A549 (cell line): ENCODE measurements around the gene KIF16B. TPM values are rescaled to one million over a fixed set of nuclear protein-coding genes. Genes with fewer than 3 reads are reported as not detected.

Experiments
- ATAC-seq, 2 experiments: fragments of 200-7000 bp in 1 of 2; fragments of >200 bp in 1 of 2; cut with Nextera tagmentation in 1 of 2; cut with Tn5 transposase in 1 of 2; 3 replicates each; pipeline versions ENCODE4 v1.8.0 to v1.9.1; 2018 to 2020; ENCODE audit warnings: mild to moderate bottlenecking in 1 of 2, moderate library complexity in 1 of 2
- CTCF ChIA-PET: fragments of 300-600 bp; sonication (Branson Sonifier 250); formaldehyde crosslinking; extraction: SDS; loops from one replicate; lab custom pipeline; 2021; ENCODE audit warnings: antibody characterized with exemption, inconsistent platforms; lab: Yijun Ruan, JAX
- POLR2A ChIA-PET: fragments of 350-600 bp; formaldehyde crosslinking; extraction: SDS; loops from one replicate; lab custom pipeline; 2021; ENCODE audit warnings: antibody characterized with exemption, inconsistent platforms; lab: Yijun Ruan, JAX
- DNase-seq, 2 experiments: peaks; one replicate each; pipeline versions ENCODE4 v3.0.0 to v3.0.0-alpha.2; 2011 to 2016; ENCODE audit warnings: low read depth in 1 of 2, low spot score in 1 of 2
- FAIRE-seq: peaks from 2 replicates; lab custom pipeline; 2011; peaks lifted over from hg19 to GRCh38; lab: Jason Lieb, UNC
- H3K27ac ChIP-seq, 2 experiments: fragments of >200 bp; sonication (Bioruptor Twin); formaldehyde crosslinking; 3 replicates each; pipeline ENCODE4 v1.5.1; 2016 to 2017
- H3K4me1 ChIP-seq: fragments of >200 bp; sonication (Bioruptor Twin); formaldehyde crosslinking; 3 replicates; pipeline ENCODE4 v1.6.1; 2016
- H3K4me2 ChIP-seq: fragments of >200 bp; sonication (Bioruptor Twin); formaldehyde crosslinking; 3 replicates; pipeline ENCODE4 v1.6.1; 2016
- H3K4me3 ChIP-seq: fragments of >200 bp; sonication (Bioruptor Twin); formaldehyde crosslinking; 3 replicates; pipeline ENCODE4 v1.5.1; 2016
- H3K9me3 ChIP-seq: fragments of >200 bp; sonication (Bioruptor Twin); formaldehyde crosslinking; 3 replicates; pipeline ENCODE4 v1.6.1; 2016
- BHLHE40 ChIP-seq: IDR thresholded peaks from 2 replicates; pipeline ENCODE4 v1.6.1; 2012; ENCODE audit warnings: low read depth, low read length, inconsistent platforms
- CEBPB ChIP-seq, 2 experiments: fragments of >200 bp in 1 of 2; sonication (Bioruptor Twin) in 1 of 2; formaldehyde crosslinking in 1 of 2; IDR thresholded peaks; 2 replicates each; pipeline ENCODE4 v1.6.1; 2012 to 2016
- CHD2 ChIP-seq: fragments of 150-350 bp; IDR thresholded peaks from 2 replicates; pipeline ENCODE4 v1.6.1; 2014; ENCODE audit warnings: low read length; ENCODE audit not compliant: partially characterized antibody
- CHD4 ChIP-seq: fragments of 200-600 bp; sonication (generic); IDR thresholded peaks from 2 replicates; pipeline ENCODE4 v1.6.1; 2016; ENCODE audit warnings: antibody characterized with exemption, mild to moderate bottlenecking, borderline replicate concordance
- EHMT2 ChIP-seq: fragments of 200-600 bp; sonication (generic); IDR thresholded peaks from 2 replicates; pipeline ENCODE4 v1.6.1; 2016; ENCODE audit warnings: antibody characterized with exemption, low read depth, mild to moderate bottlenecking, moderate library complexity
- EP300 ChIP-seq, 2 experiments: fragments of >200 bp; sonication (Bioruptor Twin); formaldehyde crosslinking; IDR thresholded peaks; 2 replicates in 1 of 2; 3 replicates in 1 of 2; pipeline ENCODE4 v1.6.1; 2016 to 2017
- FOSL2 ChIP-seq, 2 experiments: fragments of 450-650 bp in 1 of 2; fragments of >200 bp in 1 of 2; sonication (Bioruptor Twin) in 1 of 2; formaldehyde crosslinking; IDR thresholded peaks; 2 replicates each; pipeline versions ENCODE4 v1.5.0 to v1.6.1; 2016 to 2020; ENCODE audit warnings: mild to moderate bottlenecking in 1 of 2, moderate library complexity in 1 of 2
- FOXS1 ChIP-seq: fragments of 250-450 bp; sonication (Bioruptor Pico); IDR thresholded peaks from 2 replicates; pipeline ENCODE4 v1.5.0; 2020; ENCODE audit warnings: mild to moderate bottlenecking, moderate library complexity
- HEYL ChIP-seq: fragments of 250-450 bp; sonication (Bioruptor Pico); IDR thresholded peaks from 2 replicates; pipeline ENCODE4 v1.8.0; 2021; ENCODE audit warnings: mild to moderate bottlenecking, moderate library complexity
- JUN ChIP-seq, 2 experiments: fragments of >200 bp; sonication (Bioruptor Twin); formaldehyde crosslinking; IDR thresholded peaks; 2 replicates in 1 of 2; 3 replicates in 1 of 2; pipeline ENCODE4 v1.6.1; 2016 to 2017
- JUNB ChIP-seq: fragments of >200 bp; sonication (Bioruptor Twin); formaldehyde crosslinking; IDR thresholded peaks from 2 replicates; pipeline ENCODE4 v1.6.1; 2016
- MAZ ChIP-seq: fragments of 150-350 bp; IDR thresholded peaks from 2 replicates; pipeline ENCODE4 v1.6.1; 2014; ENCODE audit warnings: antibody characterized with exemption, low read depth, low read length, borderline replicate concordance
- NFE2L2 ChIP-seq: fragments of 150-350 bp; conservative IDR thresholded peaks from 2 replicates; pipeline ENCODE4 v1.6.1; 2014; ENCODE audit warnings: low read length
- NPAS2 ChIP-seq: fragments of 250-450 bp; sonication (Bioruptor Pico); IDR thresholded peaks from 2 replicates; pipeline ENCODE4 v1.8.0; 2022; ENCODE audit warnings: mild to moderate bottlenecking, moderate library complexity, borderline replicate concordance
- POLR2A ChIP-seq: IDR thresholded peaks from 2 replicates; pipeline ENCODE4 v1.6.1; 2012; ENCODE audit warnings: mild to moderate bottlenecking, low read length
- RAD21 ChIP-seq, 2 experiments: fragments of >200 bp in 1 of 2; sonication (Bioruptor Twin) in 1 of 2; formaldehyde crosslinking in 1 of 2; IDR thresholded peaks in 1 of 2; conservative IDR thresholded peaks in 1 of 2; 2 replicates in 1 of 2; 3 replicates in 1 of 2; pipeline ENCODE4 v1.6.1; 2012 to 2018; ENCODE audit warnings: inconsistent platforms in 1 of 2
- RNF2 ChIP-seq: fragments of 200-600 bp; sonication (generic); IDR thresholded peaks from 2 replicates; pipeline ENCODE4 v1.6.1; 2016; ENCODE audit warnings: low read depth, mild to moderate bottlenecking, antibody characterized with exemption, moderate library complexity, borderline replicate concordance
- SREBF2 ChIP-seq: fragments of 450-650 bp; IDR thresholded peaks from 2 replicates; pipeline ENCODE4 v1.6.1; 2014; ENCODE audit warnings: mild to moderate bottlenecking, moderate library complexity
- ZC3H11A ChIP-seq: fragments of 450-650 bp; IDR thresholded peaks from 2 replicates; pipeline ENCODE4 v1.6.1; 2014; ENCODE audit warnings: antibody characterized with exemption, mild to moderate bottlenecking
- ZNF302 ChIP-seq: fragments of 250-450 bp; sonication (Bioruptor Pico); IDR thresholded peaks from 2 replicates; pipeline ENCODE4 v1.9.0; 2021; ENCODE audit warnings: inconsistent platforms, mild to moderate bottlenecking, moderate library complexity
- WGBS: methylation state at CpG from one replicate; pipeline ENCODE4 v1.1.6; 2017; ENCODE audit errors: missing lambda C conversion rate; 5-methylcytosine and 5-hydroxymethylcytosine counted together
- polyA plus RNA-seq, 4 experiments: library from polyadenylated mRNA; depleted of rRNA in 3 of 4; stranded (reverse); fragments of >200 nt; fragmentation: RNase III in 1 of 4; extraction: RNeasy Plus Mini Kit Qiagen cat#74134 plus additional on column Dnase treatment in 1 of 4; gene quantifications; 2 replicates in 3 of 4; 3 replicates in 1 of 4; pipeline ENCODE4 v1.2.3, GENCODE V29; 2011 to 2017
- TF ChIP-seq, protein P1 (sequence below): fragments of >200 bp; sonication (Bioruptor Twin); formaldehyde crosslinking; IDR thresholded peaks from 2 replicates; pipeline ENCODE4 v1.6.1; 2016
- TF ChIP-seq, protein P2 (sequence below): fragments of 450-650 bp; IDR thresholded peaks from 2 replicates; pipeline ENCODE4 v1.6.1; 2014; ENCODE audit warnings: antibody characterized with exemption

KIF16B gene
- polyA plus RNA-seq, 2 of the 4 experiments (the other 2 are of a cell fraction): 14.1 to 23.3 TPM

DNA sequence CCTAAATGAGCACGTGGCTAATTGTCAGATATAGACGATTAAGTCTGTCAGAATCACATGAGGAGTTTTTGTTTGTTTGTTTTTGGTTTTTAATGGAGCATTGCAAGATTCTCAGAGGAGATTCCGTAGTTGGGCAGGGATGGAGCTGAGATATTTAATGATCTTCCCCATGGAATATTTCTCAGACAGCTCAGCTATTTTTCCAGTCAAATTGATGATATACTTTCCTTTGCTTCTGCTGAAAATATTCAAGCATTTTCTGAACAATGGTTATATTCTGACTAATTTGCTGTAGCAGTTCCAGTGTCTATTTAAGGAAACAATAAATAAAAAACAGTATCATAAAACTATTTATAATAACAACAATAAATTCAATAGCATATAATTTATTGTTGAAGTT, 348.4 kb downstream of the KIF16B start:
- Histone ChIP-seq H3K27ac (no peak overlapping the region), H3K9me3 (no peaks in the 10 kb centered on the region), H3K4me3 (no peak overlapping the region)
- ATAC-seq (no peak), DNase-seq (no peak)
- POLR2A ChIA-PET: no interaction called here
- no peak for TF ChIP-seq ZNF302 (CRISPR knock-in tag)
- no peak for TF ChIP-seq CHD2
- no peak for TF ChIP-seq ZC3H11A
- TF ChIP-seq JUNB: no peak
- TF ChIP-seq MAZ: no peak
- no peak for TF ChIP-seq CHD4
- TF ChIP-seq NFE2L2: no peak
- TF ChIP-seq RAD21 (conservative IDR thresholded peaks at IDR 0.05 in 1 of 2, IDR thresholded peaks at IDR 0.05 in 1 of 2): no peak
- TF ChIP-seq EP300 (IDR thresholded peaks at IDR 0.05): no peak
- TF ChIP-seq, protein P1, sequence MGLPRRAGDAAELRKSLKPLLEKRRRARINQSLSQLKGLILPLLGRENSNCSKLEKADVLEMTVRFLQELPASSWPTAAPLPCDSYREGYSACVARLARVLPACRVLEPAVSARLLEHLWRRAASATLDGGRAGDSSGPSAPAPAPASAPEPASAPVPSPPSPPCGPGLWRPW: no peak
- TF ChIP-seq POLR2A: no peak
- TF ChIP-seq RNF2: no peak
- TF ChIP-seq, all 56 proteins: peak for 0
- CTCF ChIA-PET: interaction anchor here (0.6 kb wide), 1 partner anchor 180 kb away, joined by 3 read pairs; no protein-coding TSS in a partner anchor
- 3% methylated on average over 3 of the region's 3 CpGs for WGBS
- no peaks in the 10 kb centered on the region for H3K4me1 ChIP-seq
- no peak for FAIRE-seq
- no peak overlapping the region for H3K4me2 ChIP-seq

DNA sequence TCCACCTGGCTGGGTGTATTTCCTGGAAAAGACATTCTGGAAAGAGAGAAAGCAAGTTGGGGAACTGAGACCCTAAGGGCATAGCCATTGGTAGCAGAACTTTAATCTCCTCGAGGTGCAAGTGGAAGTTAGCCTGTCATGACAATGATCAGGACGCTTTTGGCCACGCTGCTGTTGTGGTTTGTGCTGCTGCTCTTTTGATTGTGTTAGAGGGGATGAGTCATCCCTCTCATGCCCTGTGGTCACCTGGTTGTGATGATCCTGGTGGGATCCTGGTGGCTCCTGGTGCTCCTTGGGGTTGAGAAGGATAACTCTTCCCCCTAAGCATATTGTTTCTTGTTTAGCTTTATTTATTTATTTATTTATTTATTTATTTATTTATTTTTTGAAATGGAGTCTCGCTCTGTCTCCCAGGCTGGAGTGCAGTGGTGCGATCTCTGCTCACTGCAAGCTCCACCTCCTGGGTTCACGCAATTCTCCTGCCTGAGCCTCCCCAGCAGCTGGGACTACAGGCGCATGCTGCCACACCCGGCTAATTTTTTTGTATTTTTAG, 350.3 kb downstream of the KIF16B start:
- H3K4me1 ChIP-seq: no peaks in the 10 kb centered on the region
- TF ChIP-seq, protein P1: no peak
- TF ChIP-seq JUNB: no peak
- TF ChIP-seq MAZ: no peak
- peak; percentile 33 for TF ChIP-seq ZC3H11A
- TF ChIP-seq HEYL: no peak
- no peak for TF ChIP-seq SREBF2
- TF ChIP-seq JUN (IDR thresholded peaks at IDR 0.05): no peak
- no peak for TF ChIP-seq BHLHE40
- no peak for TF ChIP-seq FOXS1 (CRISPR knock-in tag)
- TF ChIP-seq FOSL2 (IDR thresholded peaks at IDR 0.05): no peak
- TF ChIP-seq FOSL2 (CRISPR knock-in tag; IDR thresholded peaks at IDR 0.05): peak; percentile 35; the same call in 1 of the 2 replicates
- TF ChIP-seq, protein P2, sequence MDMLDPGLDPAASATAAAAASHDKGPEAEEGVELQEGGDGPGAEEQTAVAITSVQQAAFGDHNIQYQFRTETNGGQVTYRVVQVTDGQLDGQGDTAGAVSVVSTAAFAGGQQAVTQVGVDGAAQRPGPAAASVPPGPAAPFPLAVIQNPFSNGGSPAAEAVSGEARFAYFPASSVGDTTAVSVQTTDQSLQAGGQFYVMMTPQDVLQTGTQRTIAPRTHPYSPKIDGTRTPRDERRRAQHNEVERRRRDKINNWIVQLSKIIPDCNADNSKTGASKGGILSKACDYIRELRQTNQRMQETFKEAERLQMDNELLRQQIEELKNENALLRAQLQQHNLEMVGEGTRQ: no peak
- TF ChIP-seq CEBPB (IDR thresholded peaks at IDR 0.05): no peak
- TF ChIP-seq NFE2L2: no peak
- no peak for TF ChIP-seq NPAS2 (CRISPR knock-in tag)
- TF ChIP-seq EHMT2: no peak
- no peak overlapping the region for H3K27ac ChIP-seq
- no peaks in the 10 kb centered on the region for H3K9me3 ChIP-seq
- CTCF ChIA-PET: interaction anchor here (0.6 kb wide), 1 partner anchor 37 kb away, joined by 3 read pairs; no protein-coding TSS in a partner anchor
- no peak overlapping the region for H3K4me2 ChIP-seq
- ATAC-seq (no peak), FAIRE-seq (no peak), DNase-seq (no peak)
- no peak overlapping the region for H3K4me3 ChIP-seq
- 21% methylated on average over 8 of the region's 8 CpGs for WGBS
- POLR2A ChIA-PET: no interaction called here

Other genes with a start within 250 kb of the KIF16B start
- 128 and 216 TPM in 2 replicates for gene SNRPB2, start 156.6 kb upstream of the KIF16B start, polyA plus RNA-seq (2011; rRNA removed)
- 166 to 185 TPM (median 178 TPM) in 3 replicates for gene SNRPB2, start 156.6 kb upstream of the KIF16B start, polyA plus RNA-seq (2017; fragmentation: RNase III; extraction: RNeasy Plus Mini Kit Qiagen cat#74134 plus additional on column Dnase treatment)
- gene OTOR, start 174.9 kb upstream of the KIF16B start, polyA plus RNA-seq (2011; rRNA removed): not detected in 2 replicates
- not detected in 3 replicates for gene OTOR, start 174.9 kb upstream of the KIF16B start, polyA plus RNA-seq (2017; fragmentation: RNase III; extraction: RNeasy Plus Mini Kit Qiagen cat#74134 plus additional on column Dnase treatment)